A549 (cell line): ENCODE measurements around the gene SH3BP5L. TPM values are rescaled to one million over a fixed set of nuclear protein-coding genes. Genes with fewer than 3 reads are reported as not detected.

ENCODE experiments used
- ATAC-seq, 2 experiments: fragments of 200-7000 bp in 1 of 2; fragments of >200 bp in 1 of 2; cut with Nextera tagmentation in 1 of 2; cut with Tn5 transposase in 1 of 2; 3 replicates each; pipeline versions ENCODE4 v1.8.0 to v1.9.1; 2018 to 2020; ENCODE audit warnings: mild to moderate bottlenecking in 1 of 2, moderate library complexity in 1 of 2
- CTCF ChIA-PET: fragments of 300-600 bp; sonication (Branson Sonifier 250); formaldehyde crosslinking; extraction: SDS; loops from one replicate; lab custom pipeline; 2021; ENCODE audit warnings: antibody characterized with exemption, inconsistent platforms; lab: Yijun Ruan, JAX
- POLR2A ChIA-PET: fragments of 350-600 bp; formaldehyde crosslinking; extraction: SDS; loops from one replicate; lab custom pipeline; 2021; ENCODE audit warnings: antibody characterized with exemption, inconsistent platforms; lab: Yijun Ruan, JAX
- DNase-seq, 2 experiments: peaks; one replicate each; pipeline versions ENCODE4 v3.0.0 to v3.0.0-alpha.2; 2011 to 2016; ENCODE audit warnings: low read depth in 1 of 2, low spot score in 1 of 2
- FAIRE-seq: peaks from 2 replicates; lab custom pipeline; 2011; peaks lifted over from hg19 to GRCh38; lab: Jason Lieb, UNC
- H3K27ac ChIP-seq, 2 experiments: fragments of >200 bp; sonication (Bioruptor Twin); formaldehyde crosslinking; 3 replicates each; pipeline ENCODE4 v1.5.1; 2016 to 2017
- H3K4me1 ChIP-seq: fragments of >200 bp; sonication (Bioruptor Twin); formaldehyde crosslinking; 3 replicates; pipeline ENCODE4 v1.6.1; 2016
- H3K4me2 ChIP-seq: fragments of >200 bp; sonication (Bioruptor Twin); formaldehyde crosslinking; 3 replicates; pipeline ENCODE4 v1.6.1; 2016
- H3K4me3 ChIP-seq: fragments of >200 bp; sonication (Bioruptor Twin); formaldehyde crosslinking; 3 replicates; pipeline ENCODE4 v1.5.1; 2016
- H3K9me3 ChIP-seq: fragments of >200 bp; sonication (Bioruptor Twin); formaldehyde crosslinking; 3 replicates; pipeline ENCODE4 v1.6.1; 2016
- BHLHE40 ChIP-seq: IDR thresholded peaks from 2 replicates; pipeline ENCODE4 v1.6.1; 2012; ENCODE audit warnings: low read depth, low read length, inconsistent platforms
- CBX2 ChIP-seq: fragments of 200-600 bp; sonication (generic); IDR thresholded peaks from 2 replicates; pipeline ENCODE4 v1.6.1; 2016; ENCODE audit warnings: low read depth, mild to moderate bottlenecking, borderline replicate concordance
- CBX8 ChIP-seq: fragments of 200-600 bp; sonication (generic); IDR thresholded peaks from 2 replicates; pipeline ENCODE4 v1.6.1; 2016
- CHD2 ChIP-seq: fragments of 150-350 bp; IDR thresholded peaks from 2 replicates; pipeline ENCODE4 v1.6.1; 2014; ENCODE audit warnings: low read length; ENCODE audit not compliant: partially characterized antibody
- CHD4 ChIP-seq: fragments of 200-600 bp; sonication (generic); IDR thresholded peaks from 2 replicates; pipeline ENCODE4 v1.6.1; 2016; ENCODE audit warnings: antibody characterized with exemption, mild to moderate bottlenecking, borderline replicate concordance
- E2F6 ChIP-seq: IDR thresholded peaks from 2 replicates; pipeline ENCODE4 v1.6.1; 2012; ENCODE audit warnings: low read depth, borderline replicate concordance
- EHF ChIP-seq: fragments of 250-450 bp; sonication (Bioruptor Pico); IDR thresholded peaks from 2 replicates; pipeline ENCODE4 v1.5.0; 2020; ENCODE audit warnings: mild to moderate bottlenecking
- FOSL2 ChIP-seq, 2 experiments: fragments of 450-650 bp in 1 of 2; fragments of >200 bp in 1 of 2; sonication (Bioruptor Twin) in 1 of 2; formaldehyde crosslinking; IDR thresholded peaks; 2 replicates each; pipeline versions ENCODE4 v1.5.0 to v1.6.1; 2016 to 2020; ENCODE audit warnings: mild to moderate bottlenecking in 1 of 2, moderate library complexity in 1 of 2
- FOXS1 ChIP-seq: fragments of 250-450 bp; sonication (Bioruptor Pico); IDR thresholded peaks from 2 replicates; pipeline ENCODE4 v1.5.0; 2020; ENCODE audit warnings: mild to moderate bottlenecking, moderate library complexity
- GATA3 ChIP-seq: IDR thresholded peaks from 2 replicates; pipeline ENCODE4 v1.6.1; 2012; ENCODE audit warnings: borderline replicate concordance
- HEYL ChIP-seq: fragments of 250-450 bp; sonication (Bioruptor Pico); IDR thresholded peaks from 2 replicates; pipeline ENCODE4 v1.8.0; 2021; ENCODE audit warnings: mild to moderate bottlenecking, moderate library complexity
- HOXB13 ChIP-seq: fragments of 250-450 bp; sonication (Bioruptor Pico); IDR thresholded peaks from 2 replicates; pipeline ENCODE4 v1.5.0; 2020; ENCODE audit warnings: low read depth, mild to moderate bottlenecking, moderate library complexity
- HOXB5 ChIP-seq: fragments of 250-450 bp; sonication (Bioruptor Pico); IDR thresholded peaks from 2 replicates; pipeline ENCODE4 v1.5.0; 2020; ENCODE audit warnings: mild to moderate bottlenecking, moderate library complexity
- JUN ChIP-seq, 2 experiments: fragments of >200 bp; sonication (Bioruptor Twin); formaldehyde crosslinking; IDR thresholded peaks; 2 replicates in 1 of 2; 3 replicates in 1 of 2; pipeline ENCODE4 v1.6.1; 2016 to 2017
- JUNB ChIP-seq: fragments of >200 bp; sonication (Bioruptor Twin); formaldehyde crosslinking; IDR thresholded peaks from 2 replicates; pipeline ENCODE4 v1.6.1; 2016
- KDM1A ChIP-seq: fragments of 200-600 bp; sonication (generic); IDR thresholded peaks from 2 replicates; pipeline ENCODE4 v1.6.1; 2016; ENCODE audit warnings: low read depth, mild to moderate bottlenecking
- MAFK ChIP-seq: fragments of 450-650 bp; IDR thresholded peaks from 2 replicates; pipeline ENCODE4 v1.6.1; 2014; ENCODE audit not compliant: partially characterized antibody
- MAZ ChIP-seq: fragments of 150-350 bp; IDR thresholded peaks from 2 replicates; pipeline ENCODE4 v1.6.1; 2014; ENCODE audit warnings: antibody characterized with exemption, low read depth, low read length, borderline replicate concordance
- MYC ChIP-seq: IDR thresholded peaks from 2 replicates; pipeline ENCODE4 v1.6.1; 2012; ENCODE audit warnings: mild to moderate bottlenecking, inconsistent platforms, low read length, improper control_type of control experiment, borderline replicate concordance
- NPAS2 ChIP-seq: fragments of 250-450 bp; sonication (Bioruptor Pico); IDR thresholded peaks from 2 replicates; pipeline ENCODE4 v1.8.0; 2022; ENCODE audit warnings: mild to moderate bottlenecking, moderate library complexity, borderline replicate concordance
- NR3C1 ChIP-seq: fragments of >200 bp; sonication (Bioruptor Twin); formaldehyde crosslinking; IDR thresholded peaks from 3 replicates; pipeline ENCODE4 v1.6.1; 2017
- RAD21 ChIP-seq, 2 experiments: fragments of >200 bp in 1 of 2; sonication (Bioruptor Twin) in 1 of 2; formaldehyde crosslinking in 1 of 2; IDR thresholded peaks in 1 of 2; conservative IDR thresholded peaks in 1 of 2; 2 replicates in 1 of 2; 3 replicates in 1 of 2; pipeline ENCODE4 v1.6.1; 2012 to 2018; ENCODE audit warnings: inconsistent platforms in 1 of 2
- RARB ChIP-seq: fragments of 250-450 bp; sonication (Bioruptor Pico); IDR thresholded peaks from 2 replicates; pipeline ENCODE4 v1.8.0; 2021; ENCODE audit warnings: mild to moderate bottlenecking, moderate library complexity
- RCOR1 ChIP-seq: fragments of 150-350 bp; IDR thresholded peaks from 2 replicates; pipeline ENCODE4 v1.6.1; 2014; ENCODE audit warnings: antibody characterized with exemption, low read length, low read depth
- REST ChIP-seq: fragments of 200-600 bp; sonication (generic); IDR thresholded peaks from 2 replicates; pipeline ENCODE4 v1.6.1; 2016; ENCODE audit warnings: antibody characterized with exemption, mild to moderate bottlenecking, moderate library complexity
- RFX5 ChIP-seq: fragments of 450-650 bp; IDR thresholded peaks from 2 replicates; pipeline ENCODE4 v1.7.1; 2014; ENCODE audit warnings: antibody characterized with exemption, mild to moderate bottlenecking, moderate library complexity
- RNF2 ChIP-seq: fragments of 200-600 bp; sonication (generic); IDR thresholded peaks from 2 replicates; pipeline ENCODE4 v1.6.1; 2016; ENCODE audit warnings: low read depth, mild to moderate bottlenecking, antibody characterized with exemption, moderate library complexity, borderline replicate concordance
- SMC3 ChIP-seq: fragments of >200 bp; sonication (Bioruptor Twin); formaldehyde crosslinking; IDR thresholded peaks from 3 replicates; pipeline ENCODE4 v1.6.1; 2018; ENCODE audit warnings: inconsistent platforms
- SREBF2 ChIP-seq: fragments of 450-650 bp; IDR thresholded peaks from 2 replicates; pipeline ENCODE4 v1.6.1; 2014; ENCODE audit warnings: mild to moderate bottlenecking, moderate library complexity
- TP53 ChIP-seq: fragments of 250-450 bp; sonication (Bioruptor Pico); IDR thresholded peaks from 2 replicates; pipeline ENCODE4 v1.5.0; 2021; ENCODE audit warnings: mild to moderate bottlenecking, moderate library complexity
- ZC3H11A ChIP-seq: fragments of 450-650 bp; IDR thresholded peaks from 2 replicates; pipeline ENCODE4 v1.6.1; 2014; ENCODE audit warnings: antibody characterized with exemption, mild to moderate bottlenecking
- ZFP36 ChIP-seq: fragments of 450-650 bp; IDR thresholded peaks from 2 replicates; pipeline ENCODE4 v1.6.1; 2014; ENCODE audit warnings: borderline replicate concordance; ENCODE audit not compliant: partially characterized antibody
- ZNF302 ChIP-seq: fragments of 250-450 bp; sonication (Bioruptor Pico); IDR thresholded peaks from 2 replicates; pipeline ENCODE4 v1.9.0; 2021; ENCODE audit warnings: inconsistent platforms, mild to moderate bottlenecking, moderate library complexity
- ZSCAN20 ChIP-seq: fragments of 250-450 bp; sonication (Bioruptor Pico); IDR thresholded peaks from 2 replicates; pipeline ENCODE4 v1.8.0; 2022; ENCODE audit warnings: mild to moderate bottlenecking, moderate library complexity
- WGBS: methylation state at CpG from one replicate; pipeline ENCODE4 v1.1.6; 2017; ENCODE audit errors: missing lambda C conversion rate; 5-methylcytosine and 5-hydroxymethylcytosine counted together
- polyA plus RNA-seq, 4 experiments: library from polyadenylated mRNA; depleted of rRNA in 3 of 4; stranded (reverse); fragments of >200 nt; fragmentation: RNase III in 1 of 4; extraction: RNeasy Plus Mini Kit Qiagen cat#74134 plus additional on column Dnase treatment in 1 of 4; gene quantifications; 2 replicates in 3 of 4; 3 replicates in 1 of 4; pipeline ENCODE4 v1.2.3, GENCODE V29; 2011 to 2017
- TF ChIP-seq, protein P1 (sequence below): IDR thresholded peaks from 2 replicates; pipeline ENCODE4 v1.6.1; 2012
- TF ChIP-seq, protein P2 (sequence below): fragments of 250-450 bp; sonication (Bioruptor Pico); IDR thresholded peaks from 2 replicates; pipeline ENCODE4 v1.5.0; 2020; ENCODE audit warnings: low read depth, mild to moderate bottlenecking, moderate library complexity

SH3BP5L gene
- polyA plus RNA-seq, 2 of the 4 experiments (the other 2 are of a cell fraction): 10.9 to 15.8 TPM

GRCh38 chr1:248873993-248874533 is 48.3 kb upstream of the SH3BP5L start:
- 1% methylated on average over 23 of the region's 23 CpGs for WGBS
- peak; percentile 78 to 83 for ATAC-seq
- POLR2A ChIA-PET: interaction anchor here (0.6 to 3.5 kb wide), 11 partner anchors 8 to 164 kb away, joined by 3 to 36 read pairs (median 11); partner anchors contain the start of genes PGBD2, SH3BP5L, ZNF672 and ZNF692
- TF ChIP-seq NPAS2 (CRISPR knock-in tag): no peak
- TF ChIP-seq ZSCAN20 (CRISPR knock-in tag): no peak
- no peak for TF ChIP-seq MAFK
- peak; percentile 72; the same call in 1 of the 2 replicates for TF ChIP-seq EHF (CRISPR knock-in tag)
- TF ChIP-seq HEYL (CRISPR knock-in tag): no peak
- TF ChIP-seq E2F6: no peak
- TF ChIP-seq SMC3: 0 out of 3 replicates have a peak, but pooled peaks have one; percentile 8
- TF ChIP-seq MYC: no peak; the same call in 1 of the 2 replicates
- no peak for TF ChIP-seq JUNB
- TF ChIP-seq RCOR1: no peak
- no peak for TF ChIP-seq BHLHE40
- TF ChIP-seq CBX2: no peak
- peak; percentile 59; the same call in 1 of the 2 replicates for TF ChIP-seq HOXB5
- TF ChIP-seq RARB (CRISPR knock-in tag): peak; percentile 68; the same call in 1 of the 2 replicates
- TF ChIP-seq KDM1A: no peak
- no peak; the same call in 1 of the 2 replicates for TF ChIP-seq RFX5
- TF ChIP-seq CHD2: no peak
- TF ChIP-seq TP53: 0 out of 2 replicates have a peak, but pooled peaks have one; percentile 41
- no peak for TF ChIP-seq JUN (IDR thresholded peaks at IDR 0.05)
- TF ChIP-seq CHD4: no peak
- no peak for TF ChIP-seq NR3C1
- TF ChIP-seq REST: no peak
- TF ChIP-seq RNF2: no peak
- TF ChIP-seq MAZ: peak; percentile 20; the same call in 1 of the 2 replicates
- no peak for TF ChIP-seq GATA3
- TF ChIP-seq, protein P1, sequence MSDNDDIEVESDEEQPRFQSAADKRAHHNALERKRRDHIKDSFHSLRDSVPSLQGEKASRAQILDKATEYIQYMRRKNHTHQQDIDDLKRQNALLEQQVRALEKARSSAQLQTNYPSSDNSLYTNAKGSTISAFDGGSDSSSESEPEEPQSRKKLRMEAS: no peak
- TF ChIP-seq SREBF2: peak; percentile 65
- TF ChIP-seq FOXS1 (CRISPR knock-in tag): 0 out of 2 replicates have a peak, but pooled peaks have one; percentile 14
- no peak for TF ChIP-seq HOXB13 (CRISPR knock-in tag)
- no peak for TF ChIP-seq CBX8
- TF ChIP-seq RAD21 (conservative IDR thresholded peaks at IDR 0.05 in 1 of 2, IDR thresholded peaks at IDR 0.05 in 1 of 2): no peak
- TF ChIP-seq FOSL2 (IDR thresholded peaks at IDR 0.05): no peak
- TF ChIP-seq FOSL2 (CRISPR knock-in tag; IDR thresholded peaks at IDR 0.05): peak; percentile 39; the same call in 1 of the 2 replicates
- no peak for TF ChIP-seq ZFP36
- TF ChIP-seq, protein P2, sequence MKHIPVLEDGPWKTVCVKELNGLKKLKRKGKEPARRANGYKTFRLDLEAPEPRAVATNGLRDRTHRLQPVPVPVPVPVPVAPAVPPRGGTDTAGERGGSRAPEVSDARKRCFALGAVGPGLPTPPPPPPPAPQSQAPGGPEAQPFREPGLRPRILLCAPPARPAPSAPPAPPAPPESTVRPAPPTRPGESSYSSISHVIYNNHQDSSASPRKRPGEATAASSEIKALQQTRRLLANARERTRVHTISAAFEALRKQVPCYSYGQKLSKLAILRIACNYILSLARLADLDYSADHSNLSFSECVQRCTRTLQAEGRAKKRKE (CRISPR knock-in tag): no peak
- no peak for TF ChIP-seq ZC3H11A
- TF ChIP-seq ZNF302: no peak

More at GRCh38 chr1:248873993-248874533, 48.3 kb upstream of the SH3BP5L start:
- CTCF ChIA-PET: interaction anchor here (0.6 to 3.9 kb wide), 9 partner anchors 10 to 173 kb away, joined by 3 to 27 read pairs (median 3); partner anchors contain the start of genes PGBD2 and ZNF692
- DNase-seq: peak; percentile 66 to 91
- FAIRE-seq: peak; percentile 68
- Histone ChIP-seq H3K27ac (peak overlapping the region; percentile 37 to 75; a peak in 4 of 6 replicates), H3K4me1 (peaks cover 6% of the 10 kb centered on the region; the same call in 2 of the 3 replicates), H3K9me3 (no peaks in the 10 kb centered on the region), H3K4me3 (peak overlapping the region; percentile 54), H3K4me2 (peak overlapping the region; percentile 69)
